ENCODE data around the gene CEP112.

DNA sequence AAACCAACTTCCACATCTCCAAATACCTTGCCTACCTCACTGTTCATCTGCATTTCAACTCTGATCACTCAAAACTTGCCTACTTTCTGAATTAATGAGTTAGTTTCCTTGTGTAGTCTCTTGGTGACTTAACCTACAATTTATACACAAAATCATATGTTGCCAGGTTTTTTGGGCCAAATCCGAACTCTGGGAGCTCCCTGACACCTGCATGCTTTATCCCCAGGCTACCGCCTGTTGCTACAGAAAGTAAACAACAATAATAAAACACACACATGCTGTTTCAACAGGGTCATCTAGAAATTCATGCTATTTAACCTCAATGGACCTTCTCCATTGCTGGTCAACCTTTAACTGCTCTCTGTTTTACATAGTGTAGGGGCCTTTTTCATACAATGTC lies 526.0 kb downstream of the CEP112 start:
- TF ChIP-seq EP300 (IDR thresholded peaks at IDR 0.05) (no peak), POLR2A (IDR thresholded peaks at IDR 0.05) (no peak), POLR2AphosphoS5 (IDR thresholded peaks at IDR 0.05) (no peak)
- TF ChIP-seq, protein P1, sequence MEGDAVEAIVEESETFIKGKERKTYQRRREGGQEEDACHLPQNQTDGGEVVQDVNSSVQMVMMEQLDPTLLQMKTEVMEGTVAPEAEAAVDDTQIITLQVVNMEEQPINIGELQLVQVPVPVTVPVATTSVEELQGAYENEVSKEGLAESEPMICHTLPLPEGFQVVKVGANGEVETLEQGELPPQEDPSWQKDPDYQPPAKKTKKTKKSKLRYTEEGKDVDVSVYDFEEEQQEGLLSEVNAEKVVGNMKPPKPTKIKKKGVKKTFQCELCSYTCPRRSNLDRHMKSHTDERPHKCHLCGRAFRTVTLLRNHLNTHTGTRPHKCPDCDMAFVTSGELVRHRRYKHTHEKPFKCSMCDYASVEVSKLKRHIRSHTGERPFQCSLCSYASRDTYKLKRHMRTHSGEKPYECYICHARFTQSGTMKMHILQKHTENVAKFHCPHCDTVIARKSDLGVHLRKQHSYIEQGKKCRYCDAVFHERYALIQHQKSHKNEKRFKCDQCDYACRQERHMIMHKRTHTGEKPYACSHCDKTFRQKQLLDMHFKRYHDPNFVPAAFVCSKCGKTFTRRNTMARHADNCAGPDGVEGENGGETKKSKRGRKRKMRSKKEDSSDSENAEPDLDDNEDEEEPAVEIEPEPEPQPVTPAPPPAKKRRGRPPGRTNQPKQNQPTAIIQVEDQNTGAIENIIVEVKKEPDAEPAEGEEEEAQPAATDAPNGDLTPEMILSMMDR (IDR thresholded peaks at IDR 0.05): no peak
